ENCODE measurements around the gene CKAP2L. TPM values are rescaled to one million over a fixed set of nuclear protein-coding genes. Genes with fewer than 3 reads are reported as not detected.

CKAP2L gene
- total RNA-seq, 2 experiments from 2014 or later = 59.1 to 78.1 TPM

- H3K27me3 Mint-ChIP-seq = peaks cover 11% of the 10 kb centered on the region
- H3K9me3 Mint-ChIP-seq = no peaks in the 10 kb centered on the region
- H3K36me3 Mint-ChIP-seq (ENCODE audit: low read depth) = no peaks in the 10 kb centered on the region
- H3K27ac Mint-ChIP-seq = peak overlapping the region; percentile 38
- POLR2A ChIA-PET = interaction anchor here (1.5 kb wide), 1 partner anchor 14 kb away, joined by 4 read pairs; no protein-coding TSS in a partner anchor
- DNase-seq = peak; percentile 88
- CTCF ChIA-PET = interaction anchor here (0.6 to 5.1 kb wide), 12 partner anchors 14 to 209 kb away, joined by 3 to 29 read pairs (median 4); partner anchors contain the start of gene SLC20A1
- H3K4me1 Mint-ChIP-seq = peaks cover 52% of the 10 kb centered on the region
- peak overlapping the region; percentile 17 for H3K4me3 Mint-ChIP-seq
Observed at GRCh38 chr2:112706170-112706664, 58.2 kb downstream of the CKAP2L start.

- no peak for DNase-seq
- H3K27me3 Mint-ChIP-seq = peaks cover 7% of the 10 kb centered on the region
- H3K4me3 Mint-ChIP-seq = no peak overlapping the region
- CTCF ChIA-PET = interaction anchor here (0.7 to 5.1 kb wide), 9 partner anchors 14 to 209 kb away, joined by 3 to 29 read pairs (median 4); no protein-coding TSS in a partner anchor
- no peak overlapping the region for H3K27ac Mint-ChIP-seq
- H3K9me3 Mint-ChIP-seq = no peaks in the 10 kb centered on the region
- H3K36me3 Mint-ChIP-seq (ENCODE audit: low read depth) = no peaks in the 10 kb centered on the region
- H3K4me1 Mint-ChIP-seq = peaks cover 53% of the 10 kb centered on the region
- POLR2A ChIA-PET = interaction anchor here (1.5 kb wide), 1 partner anchor 13 kb away, joined by 4 read pairs; no protein-coding TSS in a partner anchor
Observed at GRCh38 chr2:112705575-112705974, 58.8 kb downstream of the CKAP2L start.

- Mint-ChIP-seq H3K9me3 (no peaks in the 10 kb centered on the region), H3K4me1 (peaks cover 54% of the 10 kb centered on the region), H3K4me3 (no peak overlapping the region), H3K27me3 (peaks cover 24% of the 10 kb centered on the region), H3K27ac (no peak overlapping the region), H3K36me3 (ENCODE audit: low read depth) (no peaks in the 10 kb centered on the region)
- DNase-seq = no peak
- ChIA-PET POLR2A (no interaction called here), CTCF (interaction anchor here (0.6 to 5.1 kb wide), 4 partner anchors 12 to 77 kb away, joined by 3 to 27 read pairs (median 3); no protein-coding TSS in a partner anchor)
Observed at GRCh38 chr2:112703684-112704083, 60.7 kb downstream of the CKAP2L start.

- Mint-ChIP-seq H3K27ac (no peak overlapping the region), H3K4me1 (peaks cover 28% of the 10 kb centered on the region), H3K36me3 (ENCODE audit: low read depth) (no peaks in the 10 kb centered on the region), H3K4me3 (no peak overlapping the region), H3K27me3 (peaks cover 25% of the 10 kb centered on the region), H3K9me3 (no peaks in the 10 kb centered on the region)
- ChIA-PET POLR2A (no interaction called here), CTCF (interaction anchor here (1.2 to 1.7 kb wide), 3 partner anchors 8 to 17 kb away, joined by 3 to 8 read pairs (median 4); no protein-coding TSS in a partner anchor)
- no peak for DNase-seq
Observed at GRCh38 chr2:112701052-112701451, 63.4 kb downstream of the CKAP2L start.

GRCh38 chr2:112699984-112700667 is 64.3 kb downstream of the CKAP2L start:
- ChIA-PET CTCF (interaction anchor here (0.7 to 1.9 kb wide), 6 partner anchors 9 to 496 kb away, joined by 3 to 8 read pairs (median 4); no protein-coding TSS in a partner anchor), POLR2A (no interaction called here)
- H3K4me3 Mint-ChIP-seq = no peak overlapping the region
- no peaks in the 10 kb centered on the region for H3K36me3 Mint-ChIP-seq (ENCODE audit: low read depth)
- peaks cover 25% of the 10 kb centered on the region for H3K27me3 Mint-ChIP-seq
- H3K9me3 Mint-ChIP-seq = no peaks in the 10 kb centered on the region
- peaks cover 19% of the 10 kb centered on the region for H3K4me1 Mint-ChIP-seq
- no peak for DNase-seq
- no peak overlapping the region for H3K27ac Mint-ChIP-seq

- peaks cover 17% of the 10 kb centered on the region for H3K4me1 Mint-ChIP-seq
- CTCF ChIA-PET = interaction anchor here (0.6 to 1.9 kb wide), 6 partner anchors 8 to 886 kb away, joined by 3 to 5 read pairs (median 4); no protein-coding TSS in a partner anchor
- H3K27ac Mint-ChIP-seq = no peak overlapping the region
- no peak overlapping the region for H3K4me3 Mint-ChIP-seq
- H3K36me3 Mint-ChIP-seq (ENCODE audit: low read depth) = no peaks in the 10 kb centered on the region
- peaks cover 25% of the 10 kb centered on the region for H3K27me3 Mint-ChIP-seq
- no peak for DNase-seq
- no peaks in the 10 kb centered on the region for H3K9me3 Mint-ChIP-seq
- POLR2A ChIA-PET = no interaction called here
Observed at GRCh38 chr2:112698834-112699515, 65.4 kb downstream of the CKAP2L start.

- no peak overlapping the region for H3K4me3 Mint-ChIP-seq
- CTCF ChIA-PET = no interaction called here
- H3K27me3 Mint-ChIP-seq = peaks cover 7% of the 10 kb centered on the region
- DNase-seq = no peak
- peaks cover 34% of the 10 kb centered on the region for H3K4me1 Mint-ChIP-seq
- no peaks in the 10 kb centered on the region for H3K9me3 Mint-ChIP-seq
- POLR2A ChIA-PET = interaction anchor here (0.7 kb wide), 1 partner anchor 10 kb away, joined by 4 read pairs; no protein-coding TSS in a partner anchor
- no peaks in the 10 kb centered on the region for H3K36me3 Mint-ChIP-seq (ENCODE audit: low read depth)
- H3K27ac Mint-ChIP-seq = no peak overlapping the region
Observed at GRCh38 chr2:112694182-112694581, 70.2 kb downstream of the CKAP2L start.

GRCh38 chr2:112693596-112693995 is 70.8 kb downstream of the CKAP2L start:
- DNase-seq = no peak
- Mint-ChIP-seq H3K9me3 (no peaks in the 10 kb centered on the region), H3K27ac (peak overlapping the region; percentile 65), H3K36me3 (ENCODE audit: low read depth) (no peaks in the 10 kb centered on the region), H3K4me3 (no peak overlapping the region), H3K4me1 (peaks cover 34% of the 10 kb centered on the region), H3K27me3 (peaks cover under 1% of the 10 kb centered on the region)
- ChIA-PET POLR2A (interaction anchor here (0.7 kb wide), 1 partner anchor 11 kb away, joined by 4 read pairs; no protein-coding TSS in a partner anchor), CTCF (interaction anchor here (1.1 to 3.4 kb wide), 6 partner anchors 8 to 93 kb away, joined by 3 to 27 read pairs (median 8); no protein-coding TSS in a partner anchor)

GRCh38 chr2:112692918-112693317 is 71.5 kb downstream of the CKAP2L start:
- Mint-ChIP-seq H3K27ac (peak overlapping the region; percentile 88), H3K4me3 (peak overlapping the region; percentile 2), H3K9me3 (no peaks in the 10 kb centered on the region), H3K27me3 (no peaks in the 10 kb centered on the region), H3K4me1 (peaks cover 34% of the 10 kb centered on the region), H3K36me3 (ENCODE audit: low read depth) (no peaks in the 10 kb centered on the region)
- POLR2A ChIA-PET = interaction anchor here (1.0 kb wide), 1 partner anchor 13 kb away, joined by 4 read pairs; no protein-coding TSS in a partner anchor
- CTCF ChIA-PET = interaction anchor here (0.9 to 3.4 kb wide), 14 partner anchors 9 to 93 kb away, joined by 3 to 27 read pairs (median 6); no protein-coding TSS in a partner anchor
- no peak for DNase-seq

- H3K36me3 Mint-ChIP-seq (ENCODE audit: low read depth) = no peaks in the 10 kb centered on the region
- CTCF ChIA-PET = interaction anchor here (0.9 to 3.4 kb wide), 14 partner anchors 9 to 92 kb away, joined by 3 to 27 read pairs (median 6); no protein-coding TSS in a partner anchor
Observed at GRCh38 chr2:112692495-112692911, 71.9 kb downstream of the CKAP2L start.

GRCh38 chr2:112691881-112692281 is 72.5 kb downstream of the CKAP2L start:
- POLR2A ChIA-PET = interaction anchor here (0.7 to 1.0 kb wide), 2 partner anchors 14 to 44 kb away, joined by 3 to 4 read pairs; no protein-coding TSS in a partner anchor

More at GRCh38 chr2:112692495-112692911, 71.9 kb downstream of the CKAP2L start:
- POLR2A ChIA-PET = interaction anchor here (0.7 to 1.0 kb wide), 2 partner anchors 14 to 45 kb away, joined by 3 to 4 read pairs; no protein-coding TSS in a partner anchor
- Mint-ChIP-seq H3K4me1 (peaks cover 34% of the 10 kb centered on the region), H3K4me3 (peak overlapping the region; percentile 2), H3K27me3 (no peaks in the 10 kb centered on the region), H3K27ac (peak overlapping the region; percentile 88), H3K9me3 (no peaks in the 10 kb centered on the region)
- peak; percentile 76 for DNase-seq

GRCh38 chr2:112690853-112691401 is 73.5 kb downstream of the CKAP2L start:
- Mint-ChIP-seq H3K36me3 (ENCODE audit: low read depth) (no peaks in the 10 kb centered on the region), H3K4me1 (peaks cover 40% of the 10 kb centered on the region), H3K9me3 (no peaks in the 10 kb centered on the region), H3K27me3 (no peaks in the 10 kb centered on the region), H3K27ac (peak overlapping the region; percentile 82), H3K4me3 (no peak overlapping the region)
- CTCF ChIA-PET = interaction anchor here (0.7 to 3.4 kb wide), 18 partner anchors 8 to 108 kb away, joined by 3 to 27 read pairs (median 6); no protein-coding TSS in a partner anchor
- POLR2A ChIA-PET = no interaction called here
- peak; percentile 78 for DNase-seq

More at GRCh38 chr2:112691881-112692281, 72.5 kb downstream of the CKAP2L start:
- CTCF ChIA-PET = interaction anchor here (0.8 to 3.4 kb wide), 19 partner anchors 8 to 68 kb away, joined by 3 to 27 read pairs (median 6); no protein-coding TSS in a partner anchor
- no peak overlapping the region for H3K4me3 Mint-ChIP-seq
- H3K27me3 Mint-ChIP-seq = no peaks in the 10 kb centered on the region
- no peaks in the 10 kb centered on the region for H3K36me3 Mint-ChIP-seq (ENCODE audit: low read depth)
- H3K27ac Mint-ChIP-seq = peak overlapping the region; percentile 88
- H3K4me1 Mint-ChIP-seq = peaks cover 34% of the 10 kb centered on the region
- no peak for DNase-seq
- no peaks in the 10 kb centered on the region for H3K9me3 Mint-ChIP-seq
